ENCODE results near the gene RNF169.
"Not testable (repeated sequence)": the region's sequence is repeated elsewhere in the genome, so short reads cannot be mapped to it uniquely, and the experiment has no call there.

The RNF169 gene

GRCh38 chr11:74742070-74742469, 6.6 kb upstream of the RNF169 start:
- H3K4me3 Mint-ChIP-seq: no peak overlapping the region
- H3K9me3 Mint-ChIP-seq: peaks cover 3% of the 10 kb centered on the region
- TF ChIP-seq CTCF (IDR thresholded peaks at IDR 0.05; ENCODE audit: unreplicated experiment in 3 of 3): no peak
- H3K27me3 Mint-ChIP-seq (ENCODE audit: low read depth): peaks cover 4% of the 10 kb centered on the region
- no peak overlapping the region for H3K27ac Mint-ChIP-seq
- no peaks in the 10 kb centered on the region for H3K36me3 Mint-ChIP-seq (ENCODE audit: low read depth)
- no peaks in the 10 kb centered on the region for H3K4me1 Mint-ChIP-seq

GRCh38 chr11:74743640-74744039, 5.0 kb upstream of the RNF169 start:
- Mint-ChIP-seq H3K9me3 (peaks cover 3% of the 10 kb centered on the region), H3K4me3 (no peak overlapping the region), H3K27me3 (ENCODE audit: low read depth) (peaks cover 4% of the 10 kb centered on the region), H3K4me1 (peaks cover 12% of the 10 kb centered on the region), H3K36me3 (ENCODE audit: low read depth) (no peaks in the 10 kb centered on the region), H3K27ac (no peak overlapping the region)
- no peak for TF ChIP-seq CTCF (IDR thresholded peaks at IDR 0.05; ENCODE audit: unreplicated experiment in 3 of 3)

GRCh38 chr11:74744277-74744676, 4.4 kb upstream of the RNF169 start:
- peaks cover 13% of the 10 kb centered on the region for H3K4me1 Mint-ChIP-seq
- H3K27ac Mint-ChIP-seq: no peak overlapping the region
- H3K9me3 Mint-ChIP-seq: peaks cover 3% of the 10 kb centered on the region
- H3K36me3 Mint-ChIP-seq (ENCODE audit: low read depth): no peaks in the 10 kb centered on the region
- no peak overlapping the region for H3K4me3 Mint-ChIP-seq
- no peak for TF ChIP-seq CTCF (IDR thresholded peaks at IDR 0.05; ENCODE audit: unreplicated experiment in 3 of 3)
- H3K27me3 Mint-ChIP-seq (ENCODE audit: low read depth): peaks cover 4% of the 10 kb centered on the region

- Mint-ChIP-seq H3K27ac (no peak overlapping the region), H3K9me3 (no peaks in the 10 kb centered on the region), H3K36me3 (ENCODE audit: low read depth) (peaks cover 3% of the 10 kb centered on the region), H3K27me3 (ENCODE audit: low read depth) (no peaks in the 10 kb centered on the region), H3K4me3 (no peak overlapping the region), H3K4me1 (peaks cover 28% of the 10 kb centered on the region)
- no peak for TF ChIP-seq CTCF (IDR thresholded peaks at IDR 0.05; ENCODE audit: unreplicated experiment in 3 of 3)
These were observed 1.8 kb upstream of the RNF169 start for GRCh38 chr11:74746868-74747267.

- H3K27ac Mint-ChIP-seq: peak overlapping the region; percentile 83 to 90 (median 83)
- H3K9me3 Mint-ChIP-seq: no peaks in the 10 kb centered on the region
- no peaks in the 10 kb centered on the region for H3K27me3 Mint-ChIP-seq (ENCODE audit: low read depth)
- peak overlapping the region; percentile 90 to 97 (median 93) for H3K4me3 Mint-ChIP-seq
- peaks cover 34% of the 10 kb centered on the region for H3K4me1 Mint-ChIP-seq
- TF ChIP-seq CTCF (IDR thresholded peaks at IDR 0.05; ENCODE audit: unreplicated experiment in 3 of 3): no peak
- H3K36me3 Mint-ChIP-seq (ENCODE audit: low read depth): peaks cover 3% of the 10 kb centered on the region
These were observed 697 bp downstream of the RNF169 start for GRCh38 chr11:74749127-74749964.

- H3K4me3 Mint-ChIP-seq: peak overlapping the region; percentile 90 to 97 (median 93)
- TF ChIP-seq CTCF (IDR thresholded peaks at IDR 0.05; ENCODE audit: unreplicated experiment in 3 of 3): no peak
- no peaks in the 10 kb centered on the region for H3K27me3 Mint-ChIP-seq (ENCODE audit: low read depth)
- H3K27ac Mint-ChIP-seq: peak overlapping the region; percentile 83 to 90 (median 83)
- peaks cover 3% of the 10 kb centered on the region for H3K36me3 Mint-ChIP-seq (ENCODE audit: low read depth)
- no peaks in the 10 kb centered on the region for H3K9me3 Mint-ChIP-seq
- H3K4me1 Mint-ChIP-seq: peaks cover 34% of the 10 kb centered on the region
These were observed 1.3 kb downstream of the RNF169 start for GRCh38 chr11:74749965-74750296.

GRCh38 chr11:74750598-74750997, 1.9 kb downstream of the RNF169 start:
- H3K36me3 Mint-ChIP-seq (ENCODE audit: low read depth); H3K27ac Mint-ChIP-seq; H3K9me3 Mint-ChIP-seq; H3K27me3 Mint-ChIP-seq (ENCODE audit: low read depth): not testable (repeated sequence)
- Mint-ChIP-seq H3K4me1 (peaks cover 38% of the 10 kb centered on the region), H3K4me3 (peak overlapping the region; percentile 90 to 97 (median 93))
